ENCODE measurements around the gene CEP57L1.

DNA sequence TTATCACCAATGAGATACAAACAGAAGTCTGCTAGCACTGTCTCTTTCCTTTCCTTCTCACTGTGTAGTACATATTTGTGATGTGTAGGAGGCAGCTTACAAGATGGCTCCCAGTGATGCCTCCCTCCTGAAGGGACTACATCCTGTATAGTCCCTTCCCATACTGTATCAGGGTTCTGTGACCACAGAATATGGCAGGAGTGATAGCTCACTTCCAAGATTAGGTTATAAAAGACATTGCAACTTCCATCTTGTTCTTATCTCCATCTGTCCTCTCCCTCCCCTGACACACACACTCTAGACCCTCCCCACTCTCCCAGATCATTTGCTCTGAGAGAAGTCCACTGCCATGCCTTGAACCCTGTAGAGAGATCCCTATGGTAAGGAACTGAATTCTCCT, 38.6 kb upstream of the CEP57L1 start:
- TF ChIP-seq, protein P1, sequence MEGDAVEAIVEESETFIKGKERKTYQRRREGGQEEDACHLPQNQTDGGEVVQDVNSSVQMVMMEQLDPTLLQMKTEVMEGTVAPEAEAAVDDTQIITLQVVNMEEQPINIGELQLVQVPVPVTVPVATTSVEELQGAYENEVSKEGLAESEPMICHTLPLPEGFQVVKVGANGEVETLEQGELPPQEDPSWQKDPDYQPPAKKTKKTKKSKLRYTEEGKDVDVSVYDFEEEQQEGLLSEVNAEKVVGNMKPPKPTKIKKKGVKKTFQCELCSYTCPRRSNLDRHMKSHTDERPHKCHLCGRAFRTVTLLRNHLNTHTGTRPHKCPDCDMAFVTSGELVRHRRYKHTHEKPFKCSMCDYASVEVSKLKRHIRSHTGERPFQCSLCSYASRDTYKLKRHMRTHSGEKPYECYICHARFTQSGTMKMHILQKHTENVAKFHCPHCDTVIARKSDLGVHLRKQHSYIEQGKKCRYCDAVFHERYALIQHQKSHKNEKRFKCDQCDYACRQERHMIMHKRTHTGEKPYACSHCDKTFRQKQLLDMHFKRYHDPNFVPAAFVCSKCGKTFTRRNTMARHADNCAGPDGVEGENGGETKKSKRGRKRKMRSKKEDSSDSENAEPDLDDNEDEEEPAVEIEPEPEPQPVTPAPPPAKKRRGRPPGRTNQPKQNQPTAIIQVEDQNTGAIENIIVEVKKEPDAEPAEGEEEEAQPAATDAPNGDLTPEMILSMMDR (IDR thresholded peaks at IDR 0.05): no peak
- no peak for TF ChIP-seq POLR2A (IDR thresholded peaks at IDR 0.05)
- TF ChIP-seq POLR2AphosphoS5 (IDR thresholded peaks at IDR 0.05; ENCODE audit: insufficient read depth in 1 of 2, low read depth in 1 of 2): no peak
